Measurements from ENCODE around the gene ZNF140.

ZNF140 gene

GRCh38 chr12:133080368-133081158 is at the start of gene ZNF140:
ZNF140 (plus strand) TSS chr12:133080923; CDS start chr12:133081321, 398 bp downstream.
- DNase-seq = peak; percentile 87 to 89 (median 88)

DNA sequence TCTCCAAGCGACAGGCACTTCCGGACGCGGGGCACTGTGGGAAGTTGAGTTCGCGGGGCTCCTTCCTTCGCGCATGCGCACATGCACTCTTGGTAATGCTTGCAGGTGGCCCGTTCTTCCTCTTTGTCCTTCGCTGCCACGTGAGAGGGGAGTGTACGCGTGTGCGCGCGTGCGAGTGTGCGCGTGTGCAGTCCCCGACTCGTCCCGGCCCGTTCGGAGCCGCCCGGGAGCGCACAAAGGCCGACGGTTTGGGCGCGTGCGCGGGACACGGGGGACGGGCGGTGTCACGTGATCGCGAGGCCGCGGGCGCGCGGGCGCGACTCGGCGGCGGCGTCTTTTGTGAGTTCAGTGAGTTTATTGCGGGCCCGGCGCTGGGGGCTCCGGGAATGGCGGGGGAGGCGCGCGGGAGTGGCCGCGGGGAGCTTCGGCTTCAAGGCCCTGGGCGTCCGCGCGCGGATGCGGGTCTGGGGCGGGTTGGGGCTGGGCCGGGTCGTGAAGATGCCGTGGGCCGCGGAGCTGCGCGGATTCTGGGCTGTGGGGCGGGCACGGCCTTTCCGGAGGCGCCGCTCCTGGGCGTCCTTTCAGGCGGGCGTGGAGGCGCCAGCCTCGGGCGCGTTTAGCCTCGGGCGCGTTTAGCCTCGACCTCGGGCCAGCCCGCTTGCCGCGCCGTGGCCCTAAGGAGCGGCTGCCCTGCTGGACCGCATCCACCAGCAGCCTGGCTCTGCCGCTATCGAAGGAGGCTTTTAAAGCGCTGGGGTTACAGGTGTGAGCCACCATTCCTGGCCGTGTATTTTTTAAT is 43.3 kb upstream of the ZNF140 start, which contains the start of gene ZNF84:
ZNF84 (plus strand) TSS at position 303 of the 799 bp plus-strand sequence. CDS start 3,959 bp downstream, outside the sequence.
- DNase-seq = peak; percentile 88 to 96 (median 94)

- no peak for DNase-seq
Measured at GRCh38 chr12:133038118-133038709, 42.5 kb upstream of the ZNF140 start.

DNA sequence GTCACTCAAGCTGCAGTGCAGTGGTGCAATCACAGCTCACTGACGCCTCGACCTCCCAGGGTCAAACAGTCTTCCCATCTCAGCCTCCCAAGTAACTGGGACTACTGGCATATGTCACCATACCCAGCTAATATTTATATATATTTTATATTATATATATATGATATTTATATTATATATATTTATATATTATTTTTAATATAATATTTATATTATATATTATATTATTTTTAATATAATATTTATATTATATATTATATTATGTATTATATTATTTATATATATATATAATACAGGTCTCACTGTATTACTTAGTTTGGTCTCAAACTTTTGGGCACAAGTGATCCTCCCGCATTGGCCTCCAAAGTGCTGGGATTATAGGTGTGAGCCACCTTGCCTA is 34.0 kb upstream of the ZNF140 start:
- DNase-seq = no peak

DNA sequence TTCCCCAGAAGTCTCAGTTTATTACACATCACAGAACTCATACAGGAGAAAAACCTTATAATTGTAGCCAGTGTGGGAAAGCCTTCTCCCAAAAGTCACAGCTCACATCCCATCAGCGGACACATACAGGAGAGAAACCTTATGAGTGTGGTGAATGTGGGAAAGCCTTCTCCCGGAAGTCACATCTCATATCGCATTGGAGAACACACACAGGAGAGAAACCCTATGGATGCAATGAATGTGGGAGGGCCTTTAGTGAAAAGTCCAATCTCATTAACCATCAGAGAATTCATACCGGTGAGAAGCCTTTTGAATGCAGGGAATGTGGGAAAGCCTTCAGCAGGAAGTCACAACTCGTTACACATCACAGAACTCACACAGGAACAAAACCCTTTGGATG is 23.3 kb upstream of the ZNF140 start:
- no peak for DNase-seq

- no peak for DNase-seq
Measured at GRCh38 chr12:133058203-133059113, 22.3 kb upstream of the ZNF140 start.

DNA sequence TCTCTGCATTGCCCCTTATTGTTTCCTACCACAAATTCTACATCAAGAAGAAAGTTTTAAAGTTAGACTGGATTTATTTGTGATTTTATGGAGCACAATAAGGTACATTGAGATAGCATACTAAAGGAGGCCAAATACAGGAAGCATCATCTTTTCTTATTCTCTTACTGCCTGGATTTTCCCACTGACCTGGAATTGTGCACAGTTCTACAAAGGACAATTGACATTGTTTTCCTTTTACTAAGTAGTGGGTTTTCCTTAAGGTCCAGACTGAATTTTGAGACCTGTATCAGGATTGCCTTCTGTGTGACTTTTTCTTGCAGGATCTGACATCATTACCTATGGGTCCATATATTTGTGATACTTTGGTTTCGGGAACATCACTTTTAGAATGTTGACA is 18.8 kb upstream of the ZNF140 start:
- no peak for DNase-seq

DNA sequence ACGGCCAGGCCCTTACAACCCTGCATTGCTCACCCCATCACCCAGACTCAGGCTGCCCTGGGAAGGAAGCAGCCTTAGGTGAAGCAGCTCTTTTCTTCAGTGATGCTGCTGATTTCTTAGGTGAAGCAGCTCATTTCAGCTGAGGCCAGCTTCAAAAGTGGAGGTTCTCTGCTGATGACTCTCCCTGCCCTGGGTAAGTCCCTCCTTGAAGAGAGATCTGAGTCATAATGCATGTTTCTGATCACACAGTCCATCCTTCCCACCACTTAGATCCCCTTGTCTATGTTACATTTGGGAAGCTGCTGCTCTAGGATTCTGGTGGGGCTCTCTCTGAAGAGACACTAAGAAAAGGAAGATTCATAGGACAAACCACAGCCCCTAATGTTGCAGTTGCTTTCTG is 17.2 kb upstream of the ZNF140 start:
- no peak for DNase-seq

DNA sequence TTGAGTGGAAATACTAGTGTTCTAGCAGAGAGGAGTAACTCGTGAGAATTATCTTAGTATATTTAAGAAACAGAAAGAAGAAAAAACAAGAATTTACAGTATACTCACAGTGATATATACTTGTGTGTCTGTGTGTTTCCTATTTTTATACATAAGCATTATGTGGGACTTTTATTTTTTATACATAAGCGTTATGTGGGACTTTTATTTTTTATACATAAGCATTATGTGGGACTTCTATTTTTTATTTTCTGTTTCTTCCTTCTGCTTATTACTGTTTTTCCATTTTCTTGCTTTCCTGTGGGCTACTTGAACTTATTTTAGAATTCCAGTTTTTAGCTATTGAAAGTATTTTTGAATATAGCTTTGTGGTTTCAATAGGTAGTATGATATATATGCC is 6.9 kb upstream of the ZNF140 start:
- DNase-seq = no peak

DNA sequence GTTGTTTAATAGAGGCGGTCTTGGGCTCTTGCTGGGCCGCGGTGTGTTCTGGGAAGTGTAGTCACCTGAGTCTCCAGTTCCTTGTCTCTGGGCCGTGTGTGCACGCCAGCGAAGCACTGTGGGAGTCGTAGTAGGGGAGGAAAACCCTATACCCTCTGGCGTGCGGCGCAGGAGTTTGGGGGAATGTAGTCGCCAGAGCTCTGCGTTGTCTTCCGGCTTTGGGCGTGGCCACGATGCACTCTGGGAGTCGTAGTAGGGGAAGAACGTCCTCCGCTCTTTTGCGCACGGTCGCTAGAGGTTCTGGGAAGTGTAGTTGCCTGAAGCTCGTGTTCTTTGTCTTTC is 726 bp upstream of the ZNF140 start:
- peak; percentile 89 to 91 (median 90) for DNase-seq

- no peak for DNase-seq
Measured at GRCh38 chr12:133081159-133081780, 547 bp downstream of the ZNF140 start.

DNA sequence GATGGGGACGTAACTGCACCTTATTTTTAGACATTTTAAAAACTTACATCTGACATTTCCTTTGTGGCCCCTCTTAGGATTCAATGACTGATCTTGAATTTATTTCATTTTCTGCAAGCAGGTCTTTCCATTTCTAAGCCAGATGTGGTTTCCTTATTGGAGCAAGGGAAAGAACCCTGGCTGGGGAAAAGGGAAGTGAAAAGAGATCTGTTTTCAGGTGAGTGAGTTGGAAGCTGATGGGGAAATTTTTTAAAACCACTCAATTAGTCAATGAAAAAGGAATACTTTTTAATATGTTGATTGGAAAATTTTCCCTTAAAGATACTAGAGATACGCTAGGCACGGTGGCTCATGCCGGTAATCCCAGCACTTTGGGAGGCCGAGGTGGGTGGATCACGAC is 2.6 kb downstream of the ZNF140 start:
- no peak for DNase-seq

- DNase-seq = no peak
Measured at GRCh38 chr12:133105620-133106019, 24.9 kb downstream of the ZNF140 start.

DNA sequence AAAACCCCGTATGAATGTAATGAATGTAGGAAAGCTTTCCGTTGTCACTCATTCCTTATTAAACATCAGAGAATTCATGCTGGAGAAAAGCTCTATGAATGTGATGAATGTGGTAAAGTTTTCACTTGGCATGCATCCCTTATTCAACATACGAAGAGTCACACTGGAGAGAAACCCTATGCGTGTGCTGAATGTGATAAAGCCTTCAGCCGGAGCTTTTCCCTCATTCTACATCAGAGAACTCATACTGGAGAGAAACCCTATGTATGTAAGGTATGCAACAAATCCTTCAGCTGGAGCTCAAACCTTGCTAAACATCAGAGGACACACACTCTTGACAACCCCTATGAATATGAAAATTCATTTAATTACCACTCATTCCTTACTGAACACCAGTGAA is 25.5 kb downstream of the ZNF140 start:
- no peak for DNase-seq

- no peak for DNase-seq
Measured at GRCh38 chr12:133107121-133107520, 26.4 kb downstream of the ZNF140 start.

DNA sequence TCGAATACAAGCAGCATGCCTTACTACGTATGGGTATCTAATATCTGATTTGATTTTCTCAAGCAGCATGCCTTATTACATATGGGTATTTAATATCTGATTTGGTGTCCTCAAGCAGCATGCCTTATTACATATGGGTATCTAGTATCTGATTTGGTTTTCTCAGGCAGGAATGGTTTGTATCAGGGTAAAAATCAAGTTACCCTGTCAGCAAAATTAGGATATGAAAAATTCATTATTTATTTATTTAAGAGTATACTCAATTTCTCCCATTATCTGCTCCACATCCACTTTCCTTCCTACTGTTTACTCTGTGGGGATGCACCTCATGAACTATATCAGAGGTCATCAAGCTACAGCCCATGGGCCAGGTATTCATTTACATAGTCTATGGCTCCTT is 27.4 kb downstream of the ZNF140 start:
- DNase-seq = no peak

DNA sequence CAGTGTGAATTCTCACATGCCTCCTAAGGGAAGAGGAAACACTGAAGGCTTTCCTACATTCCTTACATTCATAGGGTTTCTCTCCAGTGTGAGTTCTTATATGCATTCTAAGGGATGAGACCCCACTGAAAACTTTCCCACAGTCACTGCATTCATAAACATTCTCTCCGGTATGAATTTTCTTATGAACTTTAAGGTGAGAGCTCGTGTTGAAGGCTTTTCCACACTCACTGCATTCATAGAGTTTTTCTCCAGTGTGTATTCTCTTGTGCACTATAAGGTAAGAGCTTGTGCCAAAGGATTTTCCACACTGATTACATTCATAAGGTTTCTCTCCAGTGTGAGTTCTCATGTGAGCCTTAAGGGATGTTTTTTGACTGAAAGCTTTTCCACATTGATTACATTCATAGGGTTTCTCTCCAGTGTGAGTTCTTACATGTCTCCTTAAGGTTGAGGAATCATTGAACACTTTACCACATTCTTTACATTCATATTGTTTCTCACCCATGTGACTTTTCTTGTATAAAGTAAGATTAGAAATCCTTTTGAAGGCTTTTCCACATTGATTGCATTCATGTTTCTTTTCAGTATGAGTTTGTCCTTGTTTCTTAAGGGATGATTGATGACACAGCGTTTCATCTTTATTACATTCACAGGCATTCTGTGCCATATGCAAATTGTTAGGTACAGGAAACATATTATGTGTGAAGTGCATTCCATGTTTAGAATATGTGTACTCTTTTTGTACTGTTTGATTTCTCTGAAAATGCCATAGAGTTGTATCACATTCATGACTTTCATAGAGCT is 39.9 kb downstream of the ZNF140 start:
- DNase-seq = no peak

- DNase-seq = no peak
Measured at GRCh38 chr12:133124674-133125073, 44.0 kb downstream of the ZNF140 start.

DNA sequence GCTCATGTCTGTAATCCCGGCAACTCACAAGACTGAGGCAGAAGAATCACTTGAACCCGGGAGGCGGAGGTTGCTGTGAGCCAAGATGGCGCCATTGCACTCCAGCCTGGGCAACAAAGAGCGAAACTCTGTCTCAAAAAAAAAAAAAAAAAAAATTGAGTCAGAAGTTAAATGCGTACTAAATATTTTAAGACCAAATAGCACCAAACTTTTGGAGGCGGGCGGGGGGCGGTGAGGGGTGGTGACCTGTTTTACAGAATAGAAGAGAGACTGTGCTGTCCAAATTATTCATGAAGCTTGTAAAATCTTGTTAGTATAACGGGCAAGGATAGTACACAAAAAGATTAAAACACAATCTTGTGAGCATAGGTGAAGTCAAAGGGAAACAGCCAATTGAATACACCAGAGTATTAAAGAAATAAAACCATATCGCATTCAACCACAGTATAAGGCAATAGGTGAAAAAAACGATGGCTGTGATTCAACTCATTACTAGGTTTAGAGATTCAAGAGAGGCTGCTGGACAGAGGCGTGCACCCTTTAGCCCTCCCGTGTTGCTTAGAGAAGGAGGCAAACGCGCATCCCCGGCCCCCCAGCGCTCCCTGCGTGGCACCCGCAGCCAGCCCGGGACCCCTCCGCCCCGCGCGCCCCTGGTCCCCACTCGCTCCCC is 48.8 kb downstream of the ZNF140 start:
- no peak for DNase-seq

- DNase-seq = peak; percentile 90 to 93 (median 92)
Measured at GRCh38 chr12:133130038-133130807, 49.5 kb downstream of the ZNF140 start, which contains the start of the genes ZNF10 and ZNF891. ZNF10 (plus strand) TSS chr12:133130627; CDS start chr12:133144493, 13,866 bp downstream. ZNF891 (minus strand) TSS chr12:133130274; CDS start chr12:133121918, 8,356 bp downstream.

Data from activated CD4-positive, CD25-positive, alpha-beta regulatory T cell (primary cell).